Measurements from ENCODE around the gene DDX24. TPM values are rescaled to one million over a fixed set of nuclear protein-coding genes. Genes with fewer than 3 reads are reported as not detected.

DDX24 gene
- total and polyA plus RNA-seq, 9 of the 15 experiments (the other 6 are each of a cell fraction or from before 2014, with no cell fraction given), result 82.4 to 175 (median 122) TPM

DNA sequence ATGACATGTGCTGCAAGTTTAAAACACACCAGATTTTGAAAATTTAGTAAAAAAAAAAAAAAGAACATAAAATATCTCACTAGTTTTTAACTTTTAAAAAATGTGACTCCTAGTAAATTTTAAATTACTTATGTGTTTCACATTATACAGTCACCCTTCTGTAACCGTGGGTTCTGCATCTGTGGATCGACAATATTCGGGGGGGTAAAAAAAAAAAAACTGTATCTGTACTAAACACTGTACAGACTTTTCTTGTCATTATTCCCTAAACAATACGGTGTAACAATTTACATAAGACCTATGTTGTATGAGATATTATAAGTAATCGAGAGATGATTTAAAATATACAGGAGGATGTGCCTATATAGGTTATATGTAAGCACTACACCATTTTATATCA, 3.2 kb downstream of the DDX24 start:
- POLR2A ChIA-PET, result no interaction called here
- no peak for ATAC-seq
- CTCF ChIA-PET (ENCODE audit: low intra/inter-chr PET ratio), result no interaction called here
- Histone ChIP-seq H3K9me1 (ENCODE audit: control insufficient read depth, insufficient read depth, low read length) (no peaks in the 10 kb centered on the region), H3K4me2 (ENCODE audit: insufficient read depth, low read length) (peak overlapping the region; percentile 92), H3K36me3 (ENCODE audit: control insufficient read depth, insufficient read depth, low read length) (peaks cover 34% of the 10 kb centered on the region), H3K9me3 (replicated peaks; ENCODE audit: control insufficient read depth, insufficient read depth, low read depth, low read length) (no peaks in the 10 kb centered on the region; the same call in 1 of the 2 replicates), H3K4me3 (peak overlapping the region; percentile 88; the same call in 1 of the 2 replicates), H3K4me1 (replicated peaks in 1 of 2; ENCODE audit: control insufficient read depth in 2 of 2, insufficient read depth in 2 of 2, low read length in 2 of 2) (peaks cover 8 to 15% of the 10 kb centered on the region in 2 experiments; a peak in 4 of 5 replicates), H3K27ac (ENCODE audit: extremely low read depth, low read depth, low read length) (no peak overlapping the region), H3K27me3 (ENCODE audit: control insufficient read depth in 2 of 2, insufficient read depth in 2 of 2, low read length in 2 of 2) (no peaks in the 10 kb centered on the region), H3K9ac (ENCODE audit: insufficient read depth in 1 of 2, low read depth in 2 of 2, low read length in 2 of 2) (no peak overlapping the region; a peak in 1 of 4 replicates), H3K79me2 (ENCODE audit: control insufficient read depth, insufficient read depth, low read length) (peaks cover 98% of the 10 kb centered on the region), H2AFZ (ENCODE audit: low read depth, low read length) (no peak overlapping the region), H4K20me1 (replicated peaks; ENCODE audit: control insufficient read depth, insufficient read depth, low read length) (peaks cover 9% of the 10 kb centered on the region)
- in situ Hi-C loops (cut with MboI) (no loop called here), intact Hi-C loops (cut with micrococcal nuclease) (no loop called here)
- WGBS (ENCODE audit: insufficient coverage, low coverage, missing lambda C conversion rate), result 48% methylated on average over 5 of the region's 5 CpGs
- TF ChIP-seq CHD2 (IDR thresholded peaks at IDR 0.05; ENCODE audit: low read depth, low read length), result no peak
- TF ChIP-seq, protein P1, sequence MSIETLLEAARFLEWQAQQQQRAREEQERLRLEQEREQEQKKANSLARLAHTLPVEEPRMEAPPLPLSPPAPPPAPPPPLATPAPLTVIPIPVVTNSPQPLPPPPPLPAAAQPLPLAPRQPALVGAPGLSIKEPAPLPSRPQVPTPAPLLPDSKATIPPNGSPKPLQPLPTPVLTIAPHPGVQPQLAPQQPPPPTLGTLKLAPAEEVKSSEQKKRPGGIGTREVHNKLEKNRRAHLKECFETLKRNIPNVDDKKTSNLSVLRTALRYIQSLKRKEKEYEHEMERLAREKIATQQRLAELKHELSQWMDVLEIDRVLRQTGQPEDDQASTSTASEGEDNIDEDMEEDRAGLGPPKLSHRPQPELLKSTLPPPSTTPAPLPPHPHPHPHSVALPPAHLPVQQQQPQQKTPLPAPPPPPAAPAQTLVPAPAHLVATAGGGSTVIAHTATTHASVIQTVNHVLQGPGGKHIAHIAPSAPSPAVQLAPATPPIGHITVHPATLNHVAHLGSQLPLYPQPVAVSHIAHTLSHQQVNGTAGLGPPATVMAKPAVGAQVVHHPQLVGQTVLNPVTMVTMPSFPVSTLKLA (conservative IDR thresholded peaks at IDR 0.05), result 0 out of 4 replicates have a peak, but pooled peaks of 1 of the 2 experiments have one; percentile 5
- TF ChIP-seq ZZZ3 (IDR thresholded peaks at IDR 0.05), result no peak
- TF ChIP-seq POLR2H (tag; IDR thresholded peaks at IDR 0.05; ENCODE audit: low read depth), result 0 out of 2 replicates have a peak, but pooled peaks have one; percentile 5
- TF ChIP-seq RBFOX2 (IDR thresholded peaks at IDR 0.05; ENCODE audit: low read depth, low read length), result peak; percentile 20; the same call in 1 of the 2 replicates
- no peak for TF ChIP-seq ASH1L (IDR thresholded peaks at IDR 0.05; ENCODE audit: borderline replicate concordance, low read depth, partially characterized antibody)
- FAIRE-seq, result no peak
- BruUV-seq (replicated peaks), result no TSS peak
- DNase-seq (ENCODE audit: extremely low read depth in 1 of 4, low spot score in 3 of 4), result no peak
